ENCODE measurements around the gene HEMGN.
A peak's percentile ranks its signal among the peaks of the same experiment; 100 is the strongest.

HEMGN gene

GRCh38 chr9:97930972-97931371 lies 7.0 kb downstream of the HEMGN start:
- no peak for DNase-seq (ENCODE audit: low spot score)

GRCh38 chr9:97928986-97929604 lies 8.9 kb downstream of the HEMGN start:
- no peak for DNase-seq (ENCODE audit: low spot score)

GRCh38 chr9:97925497-97926334 lies 12.3 kb downstream of the HEMGN start:
- DNase-seq (ENCODE audit: low spot score) = no peak

- no peak for DNase-seq (ENCODE audit: low spot score)
These were observed 13.6 kb downstream of the HEMGN start for GRCh38 chr9:97924386-97924785.

- DNase-seq (ENCODE audit: low spot score) = peak; percentile 50
These were observed 14.4 kb downstream of the HEMGN start for GRCh38 chr9:97923529-97924108.

- DNase-seq (ENCODE audit: low spot score) = peak; percentile 95
These were observed 15.8 kb downstream of the HEMGN start, which contains the start of gene TRMO for GRCh38 chr9:97921959-97922724. TSS of gene TRMO (minus strand) at chr9:97922500. CDS start at chr9:97922493, 7 bp downstream.

- DNase-seq (ENCODE audit: low spot score) = no peak
These were observed 18.7 kb downstream of the HEMGN start for GRCh38 chr9:97919217-97919813.

GRCh38 chr9:97918611-97919010 lies 19.4 kb downstream of the HEMGN start:
- DNase-seq (ENCODE audit: low spot score) = no peak

GRCh38 chr9:97911970-97912369 lies 26.0 kb downstream of the HEMGN start:
- no peak for DNase-seq (ENCODE audit: low spot score)

GRCh38 chr9:97911528-97911927 lies 26.4 kb downstream of the HEMGN start:
- DNase-seq (ENCODE audit: low spot score) = no peak

GRCh38 chr9:97910357-97910756 lies 27.6 kb downstream of the HEMGN start:
- no peak for DNase-seq (ENCODE audit: low spot score)

- no peak for DNase-seq (ENCODE audit: low spot score)
These were observed 29.3 kb downstream of the HEMGN start for GRCh38 chr9:97908705-97909104.

GRCh38 chr9:97907632-97908031 lies 30.3 kb downstream of the HEMGN start:
- no peak for DNase-seq (ENCODE audit: low spot score)

GRCh38 chr9:97907046-97907445 lies 30.9 kb downstream of the HEMGN start:
- no peak for DNase-seq (ENCODE audit: low spot score)

- DNase-seq (ENCODE audit: low spot score) = no peak
These were observed 31.6 kb downstream of the HEMGN start for GRCh38 chr9:97906236-97906831.

GRCh38 chr9:97905228-97905627 lies 32.7 kb downstream of the HEMGN start:
- DNase-seq (ENCODE audit: low spot score) = no peak

- no peak for DNase-seq (ENCODE audit: low spot score)
These were observed 33.2 kb downstream of the HEMGN start for GRCh38 chr9:97904725-97905124.

- DNase-seq (ENCODE audit: low spot score) = no peak
These were observed 34.8 kb downstream of the HEMGN start for GRCh38 chr9:97903177-97903576.

- peak; percentile 72 for DNase-seq (ENCODE audit: low spot score)
These were observed 37.0 kb downstream of the HEMGN start for GRCh38 chr9:97900738-97901565.

GRCh38 chr9:97900103-97900737 lies 37.8 kb downstream of the HEMGN start:
- DNase-seq (ENCODE audit: low spot score) = no peak
